B cell (primary cell): Measurements from ENCODE around the gene ISOC2. TPM values are rescaled to one million over a fixed set of nuclear protein-coding genes. Genes with fewer than 3 reads are reported as not detected.
A peak's percentile ranks its signal among the peaks of the same experiment; 100 is the strongest.

ENCODE experiments used
- ATAC-seq: fragments of 200-7000 bp; cut with Tn5 transposase; one replicate; pipeline ENCODE4 v1.10.0; 2021; ENCODE audit warnings: low read depth, mild to moderate bottlenecking, moderate number of reproducible peaks, moderate library complexity
- CTCF ChIA-PET: fragments of 350-600 bp; sonication (Branson Sonifier 250); formaldehyde crosslinking; loops from one replicate; lab custom pipeline; 2021; ENCODE audit warnings: antibody characterized with exemption, inconsistent platforms; lab: Charles Lee
- POLR2A ChIA-PET: fragments of 350-600 bp; sonication (Branson Sonifier 250); formaldehyde crosslinking; loops from one replicate; lab custom pipeline; 2021; ENCODE audit warnings: antibody characterized with exemption; lab: Charles Lee
- DNase-seq: peaks from one replicate; pipeline ENCODE4 v3.0.0; 2013
- H2AFZ ChIP-seq: 2 replicates; pipeline ENCODE4 v1.6.1; 2012; ENCODE audit warnings: mild to moderate bottlenecking, low read depth, low read length; ENCODE audit not compliant: insufficient read depth, poor library complexity, severe bottlenecking
- H3K27ac ChIP-seq, 2 donors: 1 replicate in 1 of 2; 2 replicates in 1 of 2; pipeline ENCODE4 v1.5.1; 2012 to 2013; ENCODE audit warnings: low read length in 2 of 2, mild to moderate bottlenecking in 2 of 2, moderate library complexity in 1 of 2
- H3K27me3 ChIP-seq, 4 experiments: fragments of 200-600 bp in 1 of 4; sonication (generic) in 1 of 4; replicated peaks in 1 of 4; 1 replicate in 2 of 4; 2 replicates in 2 of 4; pipeline versions ENCODE4 v1.6.1 to v1.7.0; 2013 to 2016; ENCODE audit warnings: low read length in 3 of 4, mild to moderate bottlenecking in 2 of 4, mixed read lengths in 1 of 4, moderate library complexity in 1 of 4; ENCODE audit not compliant: insufficient read depth in 4 of 4, control insufficient read depth in 3 of 4; ENCODE audit errors: control extremely low read depth in 1 of 4
- H3K36me3 ChIP-seq, 2 experiments: replicated peaks in 1 of 2; 1 replicate in 1 of 2; 2 replicates in 1 of 2; pipeline versions ENCODE4 v1.6.1 to v1.7.1; 2013; ENCODE audit warnings: low read length in 1 of 2; ENCODE audit not compliant: insufficient read depth in 2 of 2, control insufficient read depth in 1 of 2; ENCODE audit errors: control extremely low read depth in 1 of 2, extremely low read depth in 1 of 2
- H3K4me1 ChIP-seq, 2 donors: fragments of 200-600 bp in 1 of 2; sonication (generic) in 1 of 2; 1 replicate in 1 of 2; 2 replicates in 1 of 2; pipeline versions ENCODE4 v1.5.1 to v1.6.1; 2013 to 2017; ENCODE audit warnings: low read length in 2 of 2; ENCODE audit not compliant: control insufficient read depth in 2 of 2, insufficient read depth in 2 of 2
- H3K4me2 ChIP-seq: replicated peaks from 2 replicates; pipeline ENCODE3; 2012; ENCODE audit warnings: mild to moderate bottlenecking, low read depth, low read length; ENCODE audit not compliant: poor library complexity, severe bottlenecking
- H3K4me3 ChIP-seq, 5 experiments: fragments of 200-600 bp in 1 of 5; sonication (generic) in 1 of 5; 1 replicate in 3 of 5; 2 replicates in 2 of 5; pipeline versions ENCODE4 v1.5.1 to v1.7.0; 2011 to 2016; ENCODE audit warnings: low read length in 4 of 5, mild to moderate bottlenecking in 4 of 5, low read depth in 2 of 5, control low read depth in 1 of 5, moderate library complexity in 1 of 5; ENCODE audit not compliant: insufficient read depth in 1 of 5; ENCODE audit errors: control extremely low read depth in 1 of 5, extremely low read depth in 1 of 5
- H3K79me2 ChIP-seq: fragments of 200-600 bp; sonication (generic); one replicate; pipeline ENCODE4 v1.6.0; 2016; ENCODE audit warnings: low read length; ENCODE audit not compliant: control insufficient read depth, insufficient read depth
- H3K9ac ChIP-seq: fragments of 200-600 bp; sonication (generic); 2 replicates; pipeline ENCODE4 v1.6.1; 2017; ENCODE audit warnings: mild to moderate bottlenecking, low read length, moderate library complexity
- H3K9me3 ChIP-seq, 3 donors: one replicate each; pipeline versions ENCODE4 v1.6.1 to v1.7.1; 2013; ENCODE audit warnings: low read length in 2 of 3; ENCODE audit not compliant: control insufficient read depth in 2 of 3, insufficient read depth in 1 of 3; ENCODE audit errors: control extremely low read depth in 1 of 3
- H4K20me1 ChIP-seq: 2 replicates; pipeline ENCODE4 v1.6.0; 2012; ENCODE audit warnings: mild to moderate bottlenecking, low read length; ENCODE audit not compliant: insufficient read depth, control insufficient read depth, poor library complexity, severe bottlenecking
- H3K27ac Mint-ChIP-seq: one replicate; pipeline ENCODE4 v1.8.0; 2021; ENCODE audit warnings: mixed read lengths
- H3K27me3 Mint-ChIP-seq: one replicate; pipeline ENCODE4 v1.8.0; 2021; ENCODE audit warnings: mixed read lengths
- H3K4me1 Mint-ChIP-seq: one replicate; pipeline ENCODE4 v1.8.0; 2021; ENCODE audit warnings: mixed read lengths
- H3K4me3 Mint-ChIP-seq: one replicate; pipeline ENCODE4 v1.8.0; 2021; ENCODE audit warnings: mixed read lengths
- H3K9me3 Mint-ChIP-seq: one replicate; pipeline ENCODE4 v1.8.0; 2022; ENCODE audit warnings: mixed read lengths; ENCODE audit not compliant: insufficient read depth
- CTCF ChIP-seq: fragments of 200-600 bp; IDR thresholded peaks from one replicate; pipeline ENCODE4 v1.8.0; 2022; ENCODE audit warnings: antibody characterized with exemption, mild to moderate bottlenecking
- EZH2 ChIP-seq: IDR thresholded peaks from 2 replicates; pipeline ENCODE4 v1.6.1; 2012; ENCODE audit warnings: borderline replicate concordance, low read depth, mild to moderate bottlenecking, moderate library complexity, low read length; ENCODE audit not compliant: insufficient read depth, poor library complexity, severe bottlenecking
- WGBS: methylation state at CpG from one replicate; pipeline ENCODE4 v1.1.5; 2013; ENCODE audit warnings: missing lambda C conversion rate; ENCODE audit not compliant: insufficient coverage; 5-methylcytosine and 5-hydroxymethylcytosine counted together
- intact Hi-C: fragments of 100-400 bp; cut with micrococcal nuclease; formaldehyde crosslinking; loops from one replicate; pipeline ENCODE4 v1.10.0; 2022
- polyA plus RNA-seq: library from polyadenylated mRNA; depleted of rRNA; stranded (reverse); fragments of >200 nt; gene quantifications from 2 replicates; pipeline ENCODE4 v1.2.3, GENCODE V29; 2012
- total RNA-seq, 2 donors: library from RNA; stranded (reverse); fragments of 120-200 nt in 1 of 2; gene quantifications; 1 replicate in 1 of 2; 2 replicates in 1 of 2; pipeline versions ENCODE4 v1.2.3 to v1.2.4, GENCODE V29; 2013 to 2022

Gene ISOC2
- total and polyA plus RNA-seq, 2 donors (not counting 1 experiment from before 2014, with no cell fraction given) = 10.0 to 27.6 TPM

GRCh38 chr19:55476100-55476775 lies 14.8 kb upstream of the ISOC2 start, which contains the start of gene ZNF628:
Gene ZNF628 (plus strand): TSS chr19:55476617. CDS start chr19:55479911, 3,294 bp downstream.
- WGBS = 4% methylated on average over 53 of the region's 61 CpGs

More at GRCh38 chr19:55476100-55476775, 14.8 kb upstream of the ISOC2 start, which contains the start of gene ZNF628:
- peak; percentile 90 for ATAC-seq
- Mint-ChIP-seq H3K4me3 (peak within 1 kb of the TSS; percentile 95), H3K4me1 (peaks cover 34% of the 10 kb centered on the region), H3K27ac (peak within 1 kb of the TSS; percentile 97), H3K9me3 (no peaks in the 10 kb centered on the region), H3K27me3 (no peaks in the 10 kb centered on the region)
- Histone ChIP-seq H3K4me3 (peak within 1 kb of the TSS; percentile 63 to 97 (median 77)), H4K20me1 (peaks cover 20% of the 10 kb centered on the region), H3K4me2 (peak within 1 kb of the TSS; percentile 98), H3K9me3 (no peaks in the 10 kb centered on the region), H3K36me3 (no peaks in the 10 kb centered on the region), H3K79me2 (peaks cover 34% of the 10 kb centered on the region), H3K27ac (peak within 1 kb of the TSS; percentile 69 to 92), H2AFZ (peak within 1 kb of the TSS; percentile 89), H3K9ac (peak within 1 kb of the TSS; percentile 78), H3K4me1 (peaks cover 15 to 21% of the 10 kb centered on the region in 2 donors), H3K27me3 (no peaks in the 10 kb centered on the region)
- ChIA-PET CTCF (interaction anchor here (0.7 to 5.1 kb wide), 11 partner anchors 9 to 1597 kb away, joined by 3 to 45 read pairs (median 5); partner anchors contain the start of genes ISOC2, SSC5D and ZNF784), POLR2A (interaction anchor here (0.5 to 2.2 kb wide), 27 partner anchors 8 to 1027 kb away, joined by 3 to 30 read pairs (median 4); partner anchors contain the start of genes FIZ1, ISOC2, LENG8 and NAT14)
- DNase-seq = peak; percentile 99
- TF ChIP-seq CTCF (no peak), EZH2 (no peak)
- intact Hi-C loops = loop anchor here (1.0 to 2.0 kb wide), 7 partner anchors 15 to 217 kb away; partner anchors contain the start of genes FIZ1, ISOC2, KMT5C and PPP6R1
